Esophagus squamous epithelium (tissue), 5 donors: ENCODE data around the gene NRXN2. TPM values are rescaled to one million over a fixed set of nuclear protein-coding genes. Genes with fewer than 3 reads are reported as not detected.

ENCODE experiments used
- DNase-seq: peaks from one replicate; lab custom pipeline; 2025; lab: John Stamatoyannopoulos, UW
- H3K27ac ChIP-seq, 4 donors: fragments of 200-600 bp; sonication (generic); one replicate each; pipeline ENCODE4 v1.5.1; 2016 to 2019; ENCODE audit warnings: mild to moderate bottlenecking in 1 of 4
- H3K27me3 ChIP-seq, 4 donors: fragments of 200-600 bp; sonication (generic); 1 replicate in 3 of 4; 2 replicates in 1 of 4; pipeline versions ENCODE4 v1.5.1 to v1.6.0; 2017 to 2021; ENCODE audit warnings: antibody characterized with exemption in 1 of 4
- H3K36me3 ChIP-seq, 3 donors: fragments of 200-600 bp; sonication (generic); one replicate each; pipeline ENCODE4 v1.5.1; 2016 to 2019
- H3K4me1 ChIP-seq, 3 donors: fragments of 200-600 bp; sonication (generic); one replicate each; pipeline ENCODE4 v1.5.1; 2017 to 2019
- H3K4me3 ChIP-seq, 4 donors: fragments of 200-600 bp; sonication (generic); 1 replicate in 3 of 4; 2 replicates in 1 of 4; pipeline ENCODE4 v1.5.1; 2016 to 2019; ENCODE audit warnings: mild to moderate bottlenecking in 2 of 4, moderate library complexity in 1 of 4
- H3K9me3 ChIP-seq, 3 donors: fragments of 200-600 bp; sonication (generic); one replicate each; pipeline ENCODE4 v1.5.1; 2016 to 2019
- POLR2A ChIP-seq, 4 donors: fragments of 450-650 bp; IDR thresholded peaks; one replicate each; pipeline ENCODE4 v1.6.1; 2017; ENCODE audit warnings: antibody characterized with exemption in 4 of 4, mild to moderate bottlenecking in 4 of 4, moderate library complexity in 3 of 4
- WGBS, 2 donors: methylation state at CpG; one replicate each; pipeline ENCODE4 v1.1.5; 2018; 5-methylcytosine and 5-hydroxymethylcytosine counted together
- intact Hi-C: fragments of 100-400 bp; cut with DNase I; formaldehyde crosslinking; loops from one replicate; pipeline ENCODE4 v1.15.0; 2022
- total RNA-seq, 4 donors: library from RNA; depleted of rRNA; stranded (reverse); fragments of >200 nt; gene quantifications; one replicate each; pipeline ENCODE4 v1.1.0, GENCODE V29; 2016
- TF ChIP-seq, protein P1 (sequence below), 6 experiments: fragments of 450-650 bp in 4 of 6; fragments of 200-600 bp in 2 of 6; sonication (generic) in 2 of 6; IDR thresholded peaks; one replicate each; pipeline ENCODE4 v1.5.1; 2016 to 2019; ENCODE audit warnings: antibody characterized with exemption in 6 of 6, mild to moderate bottlenecking in 4 of 6, moderate library complexity in 4 of 6
- donor health status: DM: yes; HTN: yes; CAD: no.

NRXN2 gene
- total RNA-seq, 4 donors from 2014 or later: 0.38 TPM; not detected in 3

GRCh38 chr11:64719406-64719805 lies 3.6 kb downstream of the NRXN2 start:
- TF ChIP-seq, protein P1, sequence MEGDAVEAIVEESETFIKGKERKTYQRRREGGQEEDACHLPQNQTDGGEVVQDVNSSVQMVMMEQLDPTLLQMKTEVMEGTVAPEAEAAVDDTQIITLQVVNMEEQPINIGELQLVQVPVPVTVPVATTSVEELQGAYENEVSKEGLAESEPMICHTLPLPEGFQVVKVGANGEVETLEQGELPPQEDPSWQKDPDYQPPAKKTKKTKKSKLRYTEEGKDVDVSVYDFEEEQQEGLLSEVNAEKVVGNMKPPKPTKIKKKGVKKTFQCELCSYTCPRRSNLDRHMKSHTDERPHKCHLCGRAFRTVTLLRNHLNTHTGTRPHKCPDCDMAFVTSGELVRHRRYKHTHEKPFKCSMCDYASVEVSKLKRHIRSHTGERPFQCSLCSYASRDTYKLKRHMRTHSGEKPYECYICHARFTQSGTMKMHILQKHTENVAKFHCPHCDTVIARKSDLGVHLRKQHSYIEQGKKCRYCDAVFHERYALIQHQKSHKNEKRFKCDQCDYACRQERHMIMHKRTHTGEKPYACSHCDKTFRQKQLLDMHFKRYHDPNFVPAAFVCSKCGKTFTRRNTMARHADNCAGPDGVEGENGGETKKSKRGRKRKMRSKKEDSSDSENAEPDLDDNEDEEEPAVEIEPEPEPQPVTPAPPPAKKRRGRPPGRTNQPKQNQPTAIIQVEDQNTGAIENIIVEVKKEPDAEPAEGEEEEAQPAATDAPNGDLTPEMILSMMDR (IDR thresholded peaks at IDR 0.05): no peak
- TF ChIP-seq POLR2A (IDR thresholded peaks at IDR 0.05): no peak
- no peaks in the 10 kb centered on the region for H3K36me3 ChIP-seq
- no peak overlapping the region for H3K27ac ChIP-seq
- WGBS, 2 donors: 69 to 79% methylated on average over 9 to 10 of the region's 10 CpGs
- no peaks in the 10 kb centered on the region for H3K9me3 ChIP-seq
- H3K4me3 ChIP-seq: no peak overlapping the region
- peaks cover 0 to 98% (median 15%) of the 10 kb centered on the region in 4 donors for H3K27me3 ChIP-seq
- no peak for DNase-seq
- peaks cover 0 to 12% (median 6%) of the 10 kb centered on the region in 3 donors for H3K4me1 ChIP-seq
- intact Hi-C loops: no loop called here

- 50 to 54% methylated on average over 4 of the region's 4 CpGs for WGBS, 2 donors
- intact Hi-C loops: no loop called here
These were observed 4.2 kb downstream of the NRXN2 start for GRCh38 chr11:64718780-64719124.

GRCh38 chr11:64718084-64718779 lies 4.8 kb downstream of the NRXN2 start:
- TF ChIP-seq POLR2A (IDR thresholded peaks at IDR 0.05): no peak
- TF ChIP-seq, protein P1 (IDR thresholded peaks at IDR 0.05): no peak
- intact Hi-C loops: no loop called here
- 56 to 63% methylated on average over 11 to 13 of the region's 15 CpGs for WGBS, 2 donors

More at GRCh38 chr11:64718780-64719124, 4.2 kb downstream of the NRXN2 start:
- Histone ChIP-seq H3K4me1 (peaks cover under 1 to 13% (median 6%) of the 10 kb centered on the region in 3 donors), H3K27me3 (peaks cover 0 to 100% (median 18%) of the 10 kb centered on the region in 4 donors), H3K4me3 (no peak overlapping the region), H3K36me3 (no peaks in the 10 kb centered on the region), H3K9me3 (no peaks in the 10 kb centered on the region), H3K27ac (no peak overlapping the region)
- DNase-seq: no peak
- no peak for TF ChIP-seq POLR2A (IDR thresholded peaks at IDR 0.05)
- TF ChIP-seq, protein P1 (IDR thresholded peaks at IDR 0.05): no peak

DNA sequence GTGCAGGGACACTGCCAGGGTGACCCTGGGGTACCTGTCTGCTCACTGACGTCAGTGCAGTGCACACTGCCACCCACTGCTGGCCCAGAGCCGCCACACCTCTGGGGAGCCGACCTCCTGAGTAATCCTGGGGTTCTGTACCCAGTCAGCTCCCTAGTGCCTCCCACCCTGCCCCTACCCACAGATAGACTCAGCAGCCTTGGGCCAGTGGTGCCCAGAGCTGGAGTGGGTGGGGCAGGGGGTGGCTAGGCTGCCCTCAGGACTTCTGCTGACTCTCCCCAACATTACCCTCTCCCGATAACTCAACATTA lies 5.8 kb downstream of the NRXN2 start:
- H3K9me3 ChIP-seq: no peaks in the 10 kb centered on the region
- TF ChIP-seq POLR2A (IDR thresholded peaks at IDR 0.05): no peak
- TF ChIP-seq, protein P1 (IDR thresholded peaks at IDR 0.05): no peak
- peaks cover 5 to 100% (median 22%) of the 10 kb centered on the region in 4 donors for H3K27me3 ChIP-seq
- no peaks in the 10 kb centered on the region for H3K36me3 ChIP-seq
- no peak for DNase-seq
- no peak overlapping the region for H3K4me3 ChIP-seq
- intact Hi-C loops: no loop called here
- H3K4me1 ChIP-seq: peaks cover 4 to 18% (median 12%) of the 10 kb centered on the region in 3 donors
- H3K27ac ChIP-seq: no peak overlapping the region
- WGBS, 2 donors: 60 to 100% methylated on average over 1 to 4 of the region's 4 CpGs

More at GRCh38 chr11:64718084-64718779, 4.8 kb downstream of the NRXN2 start:
- DNase-seq: no peak
- Histone ChIP-seq H3K4me3 (no peak overlapping the region), H3K9me3 (no peaks in the 10 kb centered on the region), H3K4me1 (peaks cover under 1 to 13% (median 5%) of the 10 kb centered on the region in 3 donors), H3K27me3 (peaks cover 0 to 100% (median 18%) of the 10 kb centered on the region in 4 donors), H3K27ac (no peak overlapping the region), H3K36me3 (no peaks in the 10 kb centered on the region)

DNA sequence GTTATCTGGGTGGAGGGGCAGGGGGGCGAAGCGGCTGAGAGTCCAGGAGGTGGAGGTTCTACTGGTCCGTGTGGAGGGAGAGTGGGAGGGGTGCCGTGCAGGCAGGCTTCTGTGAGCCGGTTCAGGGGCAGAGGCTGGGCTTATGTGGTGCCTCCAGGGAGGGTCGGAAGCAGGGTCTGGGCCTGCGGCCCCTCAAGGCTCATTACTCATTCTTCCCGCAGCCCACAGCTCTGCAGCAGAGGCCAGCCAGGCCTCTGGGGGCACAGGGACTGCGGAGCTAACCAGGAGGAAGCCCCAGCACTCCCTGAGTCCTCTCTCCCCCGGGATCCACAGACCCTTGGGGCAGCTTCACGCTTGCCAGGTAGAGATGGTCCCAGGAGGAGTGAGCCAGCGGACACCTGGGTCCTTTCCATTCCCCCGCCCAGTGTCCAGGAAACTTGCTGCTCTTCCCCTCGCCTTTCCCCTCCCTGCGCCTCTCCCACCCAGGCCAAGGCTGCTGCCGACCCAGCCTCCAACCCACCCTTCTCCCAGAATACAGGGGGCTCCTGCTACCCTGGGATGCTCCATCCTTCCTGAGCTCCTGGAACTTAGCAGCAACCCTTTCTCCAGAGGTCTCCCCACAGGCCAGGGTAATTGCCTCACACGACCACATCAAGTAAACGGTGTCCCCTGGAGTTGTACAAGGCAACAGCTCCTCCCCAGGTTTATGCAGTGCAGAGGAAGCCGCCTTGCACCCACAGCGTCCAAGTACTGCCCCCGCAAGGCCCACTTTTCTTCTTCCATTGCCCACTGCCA lies 6.3 kb downstream of the NRXN2 start:
- Histone ChIP-seq H3K4me3 (no peak overlapping the region), H3K9me3 (no peaks in the 10 kb centered on the region), H3K4me1 (peaks cover 4 to 19% (median 12%) of the 10 kb centered on the region in 3 donors), H3K27ac (no peak overlapping the region), H3K27me3 (peaks cover 5 to 100% (median 26%) of the 10 kb centered on the region in 4 donors), H3K36me3 (no peaks in the 10 kb centered on the region)
- 31 to 44% methylated on average over 10 to 13 of the region's 21 CpGs for WGBS, 2 donors
- no peak for DNase-seq
- intact Hi-C loops: no loop called here
- TF ChIP-seq, protein P1 (IDR thresholded peaks at IDR 0.05): no peak
- no peak for TF ChIP-seq POLR2A (IDR thresholded peaks at IDR 0.05)
